ENCODE results near the gene MAP2.
"Not testable (repeated sequence)": the region's sequence is repeated elsewhere in the genome, so short reads cannot be mapped to it uniquely, and the experiment has no call there.

MAP2 gene

DNA sequence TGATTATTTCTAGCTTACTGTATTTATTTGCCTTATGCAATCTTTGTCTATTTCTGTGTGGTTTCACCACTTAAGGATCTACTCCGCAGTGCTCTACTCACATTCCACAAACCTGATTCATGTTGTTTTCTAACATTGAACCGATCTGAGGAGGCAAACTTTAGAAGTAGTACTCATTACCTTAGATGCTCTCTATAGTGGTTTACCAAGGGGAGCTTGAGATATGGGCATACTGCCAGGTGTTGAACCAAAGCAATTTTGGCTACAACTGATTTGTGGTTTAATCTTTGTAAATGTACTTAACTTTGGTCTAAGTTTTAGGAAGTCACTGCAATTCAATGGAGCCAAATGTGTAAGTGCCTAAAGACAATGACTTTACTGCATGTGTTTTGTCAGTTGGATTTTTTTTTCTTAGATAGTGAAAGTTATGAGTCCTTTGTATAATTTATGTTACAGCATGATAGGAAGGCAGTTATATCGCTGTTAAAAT is 50.1 kb downstream of the MAP2 start:
- Mint-ChIP-seq H3K4me1 (no peaks in the 10 kb centered on the region), H3K4me3 (no peak overlapping the region), H3K36me3 (no peaks in the 10 kb centered on the region), H3K9me3 (no peaks in the 10 kb centered on the region), H3K27ac (no peak overlapping the region), H3K27me3 (no peaks in the 10 kb centered on the region)
- DNase-seq, result no peak
- CTCF ChIA-PET, result no interaction called here

DNA sequence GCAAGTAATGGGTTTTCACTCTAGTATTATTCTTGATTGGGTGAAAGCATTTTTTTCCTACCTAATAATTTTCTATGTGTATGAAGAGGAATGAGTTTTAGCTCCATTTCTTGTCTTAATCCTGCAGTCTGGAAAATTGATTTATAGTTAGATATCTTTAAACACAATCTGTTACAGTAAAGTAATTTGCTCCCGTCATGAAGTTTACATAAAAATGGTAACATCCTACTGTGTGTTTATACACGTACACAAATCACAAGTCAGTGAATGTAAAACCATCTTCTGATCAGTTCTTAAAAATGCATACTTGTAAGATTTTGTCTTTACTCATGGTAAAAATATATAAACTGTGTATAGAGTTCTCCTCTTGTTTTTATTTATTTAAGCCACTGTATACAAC is 51.1 kb downstream of the MAP2 start:
- Mint-ChIP-seq H3K4me1 (no peaks in the 10 kb centered on the region), H3K36me3 (no peaks in the 10 kb centered on the region), H3K9me3 (no peaks in the 10 kb centered on the region), H3K27me3 (no peaks in the 10 kb centered on the region), H3K27ac (no peak overlapping the region), H3K4me3 (no peak overlapping the region)
- CTCF ChIA-PET, result no interaction called here
- DNase-seq, result no peak

DNA sequence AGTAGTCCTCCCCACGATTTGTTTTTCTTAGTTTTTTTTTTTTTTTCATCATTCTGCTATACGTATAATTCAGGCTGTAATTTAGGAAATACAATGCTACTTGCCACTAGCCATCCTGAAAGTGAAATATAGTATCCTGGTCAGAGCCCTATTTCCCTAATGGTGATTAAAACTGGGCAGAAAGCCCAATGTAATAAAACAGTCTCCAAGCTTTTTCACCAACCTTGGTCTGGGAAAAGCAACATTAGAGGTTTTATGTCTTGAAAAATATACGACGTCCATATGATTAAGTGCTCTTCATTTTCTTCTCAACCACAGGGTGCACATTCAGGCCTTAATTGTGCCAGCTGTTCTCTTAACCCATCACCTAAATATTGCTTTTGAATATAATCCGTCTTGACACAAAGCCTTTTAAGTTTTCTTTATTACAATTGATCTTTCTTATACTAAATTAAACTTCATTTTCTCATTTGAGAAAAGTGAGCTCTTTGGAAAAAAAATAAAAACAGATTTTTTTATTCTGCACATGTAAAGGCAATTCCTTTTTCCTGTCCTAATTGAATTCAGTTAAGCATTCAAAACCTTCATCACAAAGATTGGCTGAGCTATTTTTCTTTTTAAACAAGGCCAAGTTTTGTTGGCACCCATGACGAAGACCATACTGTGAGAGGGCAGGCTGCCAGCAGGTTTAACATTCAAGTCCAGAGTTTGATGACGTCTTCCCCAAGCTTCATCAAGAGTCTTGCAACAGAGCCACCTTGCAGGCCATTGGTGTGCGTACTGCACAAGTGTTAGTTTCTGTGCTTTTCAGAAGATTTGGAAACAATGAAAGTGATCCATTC is 52.7 kb downstream of the MAP2 start:
- H3K36me3 Mint-ChIP-seq, result no peaks in the 10 kb centered on the region
- CTCF ChIA-PET, result no interaction called here
- no peak overlapping the region for H3K27ac Mint-ChIP-seq
- no peaks in the 10 kb centered on the region for H3K9me3 Mint-ChIP-seq
- no peak overlapping the region for H3K4me3 Mint-ChIP-seq
- DNase-seq, result no peak
- no peaks in the 10 kb centered on the region for H3K4me1 Mint-ChIP-seq
- no peaks in the 10 kb centered on the region for H3K27me3 Mint-ChIP-seq

DNA sequence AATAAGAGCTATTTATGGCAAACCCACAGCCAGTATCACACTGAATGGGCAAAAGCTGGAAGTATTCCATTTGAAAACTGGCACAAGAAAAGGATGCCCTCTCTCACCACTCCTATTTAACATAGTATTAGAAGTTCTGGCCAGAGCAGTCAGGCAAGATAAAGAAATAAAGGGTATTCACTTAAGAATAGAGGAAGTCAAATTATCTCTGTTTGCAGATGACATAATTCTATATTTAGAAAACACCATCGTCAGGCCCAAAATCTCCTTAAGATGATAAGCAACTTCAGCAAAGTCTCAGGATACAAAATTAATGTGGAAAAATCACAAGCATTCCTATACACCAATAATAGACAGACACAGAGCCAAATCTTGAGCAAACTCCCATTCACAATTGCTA is 68.4 kb downstream of the MAP2 start:
- H3K4me1 Mint-ChIP-seq, H3K27me3 Mint-ChIP-seq, CTCF ChIA-PET, H3K4me3 Mint-ChIP-seq, DNase-seq, H3K27ac Mint-ChIP-seq, H3K9me3 Mint-ChIP-seq, H3K36me3 Mint-ChIP-seq: not testable (repeated sequence)

DNA sequence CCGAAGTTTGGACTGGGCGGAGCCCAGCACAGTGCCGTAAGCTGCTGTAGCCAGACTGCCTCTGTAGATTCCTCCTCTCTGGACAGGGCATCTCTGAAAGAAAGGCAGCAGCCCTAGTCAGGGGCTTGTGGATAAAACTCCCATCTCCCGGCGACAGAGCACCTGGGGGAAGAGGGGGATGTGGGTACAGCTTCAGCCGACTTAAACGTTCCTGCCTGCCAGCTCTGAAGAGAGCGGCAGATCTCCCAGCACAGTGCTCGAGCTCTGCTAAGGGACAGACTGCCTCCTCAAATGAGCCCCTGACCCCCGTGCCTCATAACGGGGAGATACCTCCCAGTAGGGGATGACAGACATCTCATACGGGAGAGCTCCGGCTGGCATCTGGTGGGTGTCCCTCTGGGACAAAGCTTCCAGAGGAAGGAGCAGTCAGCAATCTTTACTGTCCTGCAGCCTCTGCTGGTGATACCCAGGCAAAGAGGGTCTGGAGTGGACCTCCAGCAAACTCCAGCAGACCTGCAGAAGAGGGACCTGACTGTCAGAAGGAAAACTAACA is 71.3 kb downstream of the MAP2 start:
- CTCF ChIA-PET, DNase-seq, H3K36me3 Mint-ChIP-seq, H3K9me3 Mint-ChIP-seq, H3K4me3 Mint-ChIP-seq, H3K4me1 Mint-ChIP-seq, H3K27me3 Mint-ChIP-seq, H3K27ac Mint-ChIP-seq: not testable (repeated sequence)

DNA sequence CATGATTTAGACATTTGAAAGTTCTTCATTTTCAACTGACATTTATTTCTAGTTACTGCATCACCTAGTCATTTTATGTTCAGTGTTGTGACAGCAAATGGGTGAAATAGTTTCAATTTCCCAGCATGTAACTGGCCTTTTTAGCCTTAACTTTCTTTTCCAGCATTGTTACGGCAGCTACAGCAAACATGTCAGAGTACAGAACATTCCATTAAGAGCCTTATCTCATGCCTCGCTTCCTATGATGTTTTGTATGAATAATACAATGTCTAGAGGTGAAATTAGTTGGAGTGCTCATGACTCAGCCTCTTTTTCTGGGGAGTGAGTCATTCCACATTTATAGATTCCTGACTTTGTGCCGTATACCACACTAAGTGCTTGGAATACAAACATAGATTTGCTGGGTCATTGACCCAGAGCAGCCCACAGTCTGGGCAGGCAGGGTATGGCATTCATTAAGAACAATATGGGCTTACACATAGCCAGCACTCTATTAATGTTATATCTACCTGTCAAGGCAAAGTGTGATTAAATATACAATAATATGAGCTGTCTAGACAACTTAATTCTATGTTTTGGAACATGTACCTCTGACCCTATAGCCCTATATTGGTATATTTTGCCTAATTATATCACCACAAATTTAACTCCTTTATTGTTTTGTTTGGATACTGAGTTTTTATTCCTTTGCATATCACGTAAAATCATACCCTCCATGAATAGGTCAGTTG is 72.2 kb downstream of the MAP2 start:
- no peaks in the 10 kb centered on the region for H3K27me3 Mint-ChIP-seq
- H3K9me3 Mint-ChIP-seq, result no peaks in the 10 kb centered on the region
- H3K36me3 Mint-ChIP-seq, result no peaks in the 10 kb centered on the region
- no peak overlapping the region for H3K27ac Mint-ChIP-seq
- H3K4me1 Mint-ChIP-seq, result no peaks in the 10 kb centered on the region
- no peak overlapping the region for H3K4me3 Mint-ChIP-seq
- no peak for DNase-seq
- CTCF ChIA-PET, result no interaction called here

DNA sequence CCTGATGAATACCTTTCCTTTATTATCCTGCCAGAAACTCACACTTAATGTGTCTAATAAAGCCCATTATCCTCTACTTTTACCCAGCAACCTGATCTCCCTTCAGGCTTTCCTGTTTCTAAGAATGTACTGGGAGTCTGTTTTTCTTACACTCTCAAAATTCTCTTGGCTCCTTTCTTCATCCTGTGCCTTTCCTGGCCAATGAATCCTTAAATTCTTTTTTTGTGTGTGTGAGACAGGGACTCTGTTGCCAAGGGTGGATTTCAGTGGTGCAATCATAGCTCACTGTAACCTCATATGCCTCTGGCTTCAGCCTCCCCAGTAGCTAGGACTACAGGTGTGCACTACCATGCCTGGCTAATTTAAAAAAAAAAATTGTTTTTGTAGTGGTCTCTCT is 72.7 kb downstream of the MAP2 start:
- CTCF ChIA-PET, result no interaction called here
- H3K9me3 Mint-ChIP-seq, result no peaks in the 10 kb centered on the region
- no peaks in the 10 kb centered on the region for H3K27me3 Mint-ChIP-seq
- DNase-seq, result no peak
- no peak overlapping the region for H3K4me3 Mint-ChIP-seq
- H3K36me3 Mint-ChIP-seq, result no peaks in the 10 kb centered on the region
- no peak overlapping the region for H3K27ac Mint-ChIP-seq
- no peaks in the 10 kb centered on the region for H3K4me1 Mint-ChIP-seq

DNA sequence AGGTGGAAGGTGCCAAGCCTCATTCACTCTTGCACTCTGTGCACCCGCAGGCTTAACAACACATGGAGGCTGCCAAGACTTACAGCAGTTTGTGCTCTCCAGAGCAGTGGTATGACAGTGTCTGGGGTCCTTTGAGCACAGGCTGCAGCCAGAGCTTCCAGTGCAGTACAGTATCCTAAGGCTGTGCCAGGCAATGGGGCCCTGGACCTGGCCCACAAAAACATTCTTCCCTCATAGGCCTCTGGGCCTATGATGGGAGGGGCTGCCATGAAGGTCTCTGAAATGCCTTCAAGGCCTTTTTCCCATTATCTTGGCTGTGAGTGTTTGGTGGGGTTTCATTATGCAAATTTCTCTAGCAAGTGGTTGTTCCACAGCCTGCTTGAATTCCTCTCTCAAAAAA is 74.8 kb downstream of the MAP2 start:
- H3K9me3 Mint-ChIP-seq, result no peaks in the 10 kb centered on the region

DNA sequence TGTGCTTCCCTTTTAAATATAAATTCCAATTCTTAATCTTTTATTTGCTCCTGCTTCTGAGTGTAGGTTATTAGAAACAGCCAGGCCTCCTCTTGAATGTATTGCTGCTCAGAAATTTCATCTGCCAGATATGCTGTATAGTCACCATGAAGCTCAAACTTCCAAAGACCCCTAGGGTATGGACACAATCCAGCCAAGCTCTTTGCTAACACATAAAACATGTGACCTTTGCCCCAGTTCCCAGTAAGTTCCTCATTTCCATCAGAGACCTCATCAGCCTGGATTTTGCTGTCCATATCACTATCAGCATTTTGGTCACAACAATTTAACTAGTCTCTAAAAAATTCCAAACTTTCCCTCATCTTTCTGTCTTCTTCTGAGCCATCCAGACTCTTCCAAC is 75.2 kb downstream of the MAP2 start:
- Mint-ChIP-seq H3K36me3 (no peaks in the 10 kb centered on the region), H3K4me1 (no peaks in the 10 kb centered on the region), H3K27ac (no peak overlapping the region), H3K27me3 (no peaks in the 10 kb centered on the region), H3K4me3 (no peak overlapping the region), H3K9me3 (no peaks in the 10 kb centered on the region)
- DNase-seq, result no peak
- CTCF ChIA-PET, result no interaction called here

More for the DNA sequence above, 74.8 kb downstream of the MAP2 start:
- no peaks in the 10 kb centered on the region for H3K27me3 Mint-ChIP-seq
- no peaks in the 10 kb centered on the region for H3K36me3 Mint-ChIP-seq
- DNase-seq, result no peak
- H3K27ac Mint-ChIP-seq, result no peak overlapping the region
- CTCF ChIA-PET, result no interaction called here
- no peaks in the 10 kb centered on the region for H3K4me1 Mint-ChIP-seq
- H3K4me3 Mint-ChIP-seq, result no peak overlapping the region

DNA sequence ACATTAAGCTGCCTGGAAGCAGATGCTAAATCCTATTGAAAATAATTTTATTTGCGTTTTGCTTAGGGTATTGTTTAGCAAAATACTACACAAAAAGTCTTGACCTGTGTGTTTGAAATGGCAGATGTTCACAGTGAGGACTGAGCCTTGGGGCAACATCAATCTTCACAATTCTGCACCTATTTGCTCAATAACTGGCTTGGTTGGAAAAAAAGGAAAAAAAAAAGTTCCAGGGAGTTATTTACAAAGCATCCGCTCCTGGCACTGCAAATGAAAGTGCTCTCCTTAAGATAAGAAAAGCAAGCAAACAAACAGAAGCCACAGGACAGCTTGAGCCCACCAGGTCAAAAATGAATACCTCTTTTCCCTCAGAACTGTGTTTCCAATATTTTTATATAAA is 77.7 kb downstream of the MAP2 start:
- no peak overlapping the region for H3K4me3 Mint-ChIP-seq
- no peaks in the 10 kb centered on the region for H3K36me3 Mint-ChIP-seq
- H3K9me3 Mint-ChIP-seq, result no peaks in the 10 kb centered on the region
- no peaks in the 10 kb centered on the region for H3K4me1 Mint-ChIP-seq
- CTCF ChIA-PET, result no interaction called here
- no peaks in the 10 kb centered on the region for H3K27me3 Mint-ChIP-seq
- DNase-seq, result no peak
- H3K27ac Mint-ChIP-seq, result no peak overlapping the region

DNA sequence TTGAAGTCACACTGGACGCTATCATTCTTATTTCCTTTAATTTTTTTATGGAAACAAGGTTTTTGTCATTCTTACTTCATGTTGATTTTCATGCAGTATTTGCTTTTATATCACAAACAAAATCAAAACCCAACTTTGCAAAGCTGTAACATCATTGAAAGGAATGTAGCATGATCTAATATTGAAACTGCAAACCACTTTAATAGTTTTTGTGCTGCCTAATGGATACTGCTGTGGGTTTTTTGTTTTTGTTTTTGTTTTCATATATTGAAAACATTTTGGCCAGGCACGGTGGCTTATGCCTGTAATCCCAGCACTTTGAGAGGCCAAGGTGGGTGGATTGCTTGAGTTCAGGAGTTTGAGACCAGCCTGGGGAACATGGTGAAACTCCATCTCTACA is 81.6 kb downstream of the MAP2 start:
- Mint-ChIP-seq H3K9me3 (no peaks in the 10 kb centered on the region), H3K36me3 (no peaks in the 10 kb centered on the region), H3K27me3 (no peaks in the 10 kb centered on the region), H3K4me3 (no peak overlapping the region), H3K4me1 (no peaks in the 10 kb centered on the region), H3K27ac (no peak overlapping the region)
- CTCF ChIA-PET, result no interaction called here
- no peak for DNase-seq

DNA sequence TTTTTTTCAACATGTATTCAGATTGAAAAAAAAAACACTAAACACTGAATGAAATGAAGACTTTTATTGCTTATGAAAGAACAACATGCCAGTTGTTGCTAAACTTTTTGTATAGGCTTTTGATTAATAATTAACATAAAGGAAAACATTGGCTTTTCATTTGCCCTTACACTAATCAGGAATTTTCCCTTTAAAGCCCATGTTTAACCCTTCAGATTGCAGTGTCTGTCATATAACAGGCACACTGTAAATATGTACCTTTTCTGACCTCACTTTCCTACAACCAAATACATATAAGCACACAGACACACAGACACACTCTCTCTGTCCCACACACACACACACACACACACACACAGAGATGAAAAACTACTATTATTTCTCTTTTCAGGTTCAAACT is 84.4 kb downstream of the MAP2 start:
- CTCF ChIA-PET, result no interaction called here
- Mint-ChIP-seq H3K27me3 (no peaks in the 10 kb centered on the region), H3K36me3 (no peaks in the 10 kb centered on the region), H3K27ac (no peak overlapping the region), H3K9me3 (no peaks in the 10 kb centered on the region), H3K4me1 (peaks cover 3% of the 10 kb centered on the region), H3K4me3 (no peak overlapping the region)
- no peak for DNase-seq

DNA sequence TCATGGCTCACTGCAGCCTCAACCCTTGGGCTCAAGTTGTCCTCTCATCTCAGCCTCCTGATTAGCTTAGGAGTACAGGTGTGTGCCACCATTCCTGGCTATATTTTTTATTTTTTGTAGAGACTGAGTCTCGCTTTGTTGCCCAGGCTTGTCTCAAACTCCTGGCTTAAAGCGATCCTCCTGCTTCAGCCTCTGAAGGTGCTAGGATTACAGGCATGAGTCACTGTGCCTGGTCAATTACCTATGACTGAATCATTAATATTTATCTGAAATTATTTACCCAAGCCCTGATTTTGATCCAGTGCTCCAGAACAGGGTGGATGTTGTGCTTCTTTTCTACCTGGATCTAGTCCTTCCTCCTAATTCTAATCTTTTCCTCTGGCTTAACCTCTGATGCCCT is 87.8 kb downstream of the MAP2 start:
- Mint-ChIP-seq H3K27ac (no peak overlapping the region), H3K4me1 (peaks cover 3% of the 10 kb centered on the region), H3K36me3 (no peaks in the 10 kb centered on the region), H3K4me3 (no peak overlapping the region), H3K9me3 (no peaks in the 10 kb centered on the region), H3K27me3 (no peaks in the 10 kb centered on the region)
- CTCF ChIA-PET, result no interaction called here
- DNase-seq, result no peak

DNA sequence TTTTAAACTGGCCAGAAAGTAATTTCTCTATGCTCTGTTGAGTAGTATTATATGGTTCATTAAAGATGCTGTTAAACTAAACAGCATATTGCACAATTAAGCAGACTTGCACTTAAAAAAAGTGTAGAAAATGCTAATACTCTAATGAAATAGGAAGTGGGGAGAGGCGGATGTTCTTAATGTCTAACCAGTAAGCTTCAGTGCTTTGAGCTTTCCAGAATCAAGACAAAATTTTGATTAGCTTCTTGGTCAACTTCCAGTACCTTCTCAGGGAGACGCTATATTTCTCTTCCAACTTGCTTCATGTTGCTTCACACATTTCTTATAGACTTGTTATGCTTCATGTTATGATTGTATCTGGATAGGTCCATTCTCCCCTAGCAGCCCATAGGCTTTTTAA is 89.1 kb downstream of the MAP2 start:
- CTCF ChIA-PET, result no interaction called here

DNA sequence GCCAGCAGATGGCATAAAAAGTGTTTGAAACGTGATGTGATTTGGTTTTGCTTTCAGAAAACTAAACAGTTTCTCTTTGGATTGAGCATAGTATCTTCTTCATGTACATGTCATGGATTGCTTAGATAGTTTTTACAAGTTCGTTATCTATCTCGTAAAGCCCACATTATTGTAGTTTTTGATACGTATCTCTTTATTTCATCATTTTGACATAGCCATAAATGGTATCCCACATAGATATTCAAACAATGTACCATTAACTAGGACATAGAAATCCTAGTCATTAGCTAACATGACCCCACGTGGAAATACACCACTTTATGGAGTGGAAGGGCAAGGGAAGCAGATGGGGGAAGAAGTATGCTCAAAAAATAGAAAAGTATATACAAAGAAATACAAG is 93.6 kb downstream of the MAP2 start:
- H3K27ac Mint-ChIP-seq, result no peak overlapping the region
- no peaks in the 10 kb centered on the region for H3K36me3 Mint-ChIP-seq
- no peak for DNase-seq
- H3K9me3 Mint-ChIP-seq, result no peaks in the 10 kb centered on the region
- H3K4me1 Mint-ChIP-seq, result peaks cover 3% of the 10 kb centered on the region
- CTCF ChIA-PET, result no interaction called here
- H3K4me3 Mint-ChIP-seq, result no peak overlapping the region
- H3K27me3 Mint-ChIP-seq, result no peaks in the 10 kb centered on the region

More for the DNA sequence above, 89.1 kb downstream of the MAP2 start:
- peaks cover 3% of the 10 kb centered on the region for H3K4me1 Mint-ChIP-seq
- DNase-seq, result no peak
- no peak overlapping the region for H3K4me3 Mint-ChIP-seq
- no peaks in the 10 kb centered on the region for H3K9me3 Mint-ChIP-seq
- H3K27me3 Mint-ChIP-seq, result no peaks in the 10 kb centered on the region
- no peak overlapping the region for H3K27ac Mint-ChIP-seq
- H3K36me3 Mint-ChIP-seq, result no peaks in the 10 kb centered on the region
